ENCODE results near the gene RAB11FIP4.
A peak's percentile ranks its signal among the peaks of the same experiment; 100 is the strongest.

The RAB11FIP4 gene

DNA sequence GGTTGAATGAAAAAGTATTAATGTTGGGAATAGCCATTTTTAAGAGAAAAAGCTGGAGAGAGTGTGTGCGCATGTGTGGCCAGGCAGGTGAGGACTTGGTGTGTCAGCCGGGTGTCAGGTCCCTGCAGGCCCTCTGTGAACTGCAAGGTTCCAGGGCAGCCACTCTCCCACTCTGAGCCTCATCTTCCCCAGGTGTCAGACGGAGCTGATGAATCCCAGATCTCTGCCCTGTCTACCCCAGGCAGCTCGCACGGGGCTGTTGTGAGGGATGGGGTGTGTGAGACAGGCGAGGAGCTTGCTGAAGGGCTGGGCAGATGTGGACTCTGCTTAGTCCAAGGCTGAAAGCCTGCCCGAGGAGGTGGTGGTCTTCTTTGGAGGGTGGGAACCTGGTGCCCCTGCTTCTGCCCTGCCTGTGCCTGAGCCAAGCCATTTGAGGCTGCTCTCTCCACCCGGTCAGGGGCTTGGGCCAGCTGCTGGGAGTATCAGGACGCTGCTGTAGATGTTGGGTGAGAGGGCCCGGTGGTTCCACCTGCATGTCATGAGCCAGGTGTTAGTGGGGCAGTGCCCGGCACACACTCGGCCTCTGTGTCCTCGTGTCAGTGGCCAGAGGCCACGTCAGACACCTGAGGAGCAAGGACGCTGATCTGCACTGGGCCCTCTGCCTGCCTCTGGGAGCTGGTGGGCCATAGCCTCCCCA is 122.4 kb downstream of the RAB11FIP4 start:
- TF ChIP-seq, protein P1, sequence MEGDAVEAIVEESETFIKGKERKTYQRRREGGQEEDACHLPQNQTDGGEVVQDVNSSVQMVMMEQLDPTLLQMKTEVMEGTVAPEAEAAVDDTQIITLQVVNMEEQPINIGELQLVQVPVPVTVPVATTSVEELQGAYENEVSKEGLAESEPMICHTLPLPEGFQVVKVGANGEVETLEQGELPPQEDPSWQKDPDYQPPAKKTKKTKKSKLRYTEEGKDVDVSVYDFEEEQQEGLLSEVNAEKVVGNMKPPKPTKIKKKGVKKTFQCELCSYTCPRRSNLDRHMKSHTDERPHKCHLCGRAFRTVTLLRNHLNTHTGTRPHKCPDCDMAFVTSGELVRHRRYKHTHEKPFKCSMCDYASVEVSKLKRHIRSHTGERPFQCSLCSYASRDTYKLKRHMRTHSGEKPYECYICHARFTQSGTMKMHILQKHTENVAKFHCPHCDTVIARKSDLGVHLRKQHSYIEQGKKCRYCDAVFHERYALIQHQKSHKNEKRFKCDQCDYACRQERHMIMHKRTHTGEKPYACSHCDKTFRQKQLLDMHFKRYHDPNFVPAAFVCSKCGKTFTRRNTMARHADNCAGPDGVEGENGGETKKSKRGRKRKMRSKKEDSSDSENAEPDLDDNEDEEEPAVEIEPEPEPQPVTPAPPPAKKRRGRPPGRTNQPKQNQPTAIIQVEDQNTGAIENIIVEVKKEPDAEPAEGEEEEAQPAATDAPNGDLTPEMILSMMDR (IDR thresholded peaks at IDR 0.05; ENCODE audit: borderline replicate concordance, insufficient read depth, low read depth, low read length) = no peak
- no peak overlapping the region for H3K4me3 ChIP-seq (ENCODE audit: low read depth, low read length)

DNA sequence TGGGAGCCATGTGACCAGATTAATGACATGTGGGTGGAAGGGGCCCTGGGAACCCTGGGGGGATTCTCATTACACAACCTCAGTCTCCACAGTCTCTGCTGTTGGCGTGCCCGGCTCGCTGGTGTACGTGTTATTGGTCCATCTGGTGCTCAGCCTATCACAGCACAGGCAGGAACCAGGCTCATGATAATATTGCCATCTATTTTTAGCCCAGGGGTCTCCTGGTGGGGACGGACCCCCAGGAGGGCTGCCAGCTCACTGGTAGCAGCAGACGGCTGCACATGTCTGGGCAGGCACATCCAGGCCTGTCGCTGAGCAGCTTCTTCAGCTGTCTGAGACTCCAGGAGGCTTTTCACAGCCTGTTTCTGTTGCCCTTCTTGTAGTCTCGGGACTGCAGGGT is 123.8 kb downstream of the RAB11FIP4 start:
- H3K4me3 ChIP-seq (ENCODE audit: low read depth, low read length) = no peak overlapping the region
- TF ChIP-seq, protein P1 (IDR thresholded peaks at IDR 0.05; ENCODE audit: borderline replicate concordance, insufficient read depth, low read depth, low read length) = no peak

DNA sequence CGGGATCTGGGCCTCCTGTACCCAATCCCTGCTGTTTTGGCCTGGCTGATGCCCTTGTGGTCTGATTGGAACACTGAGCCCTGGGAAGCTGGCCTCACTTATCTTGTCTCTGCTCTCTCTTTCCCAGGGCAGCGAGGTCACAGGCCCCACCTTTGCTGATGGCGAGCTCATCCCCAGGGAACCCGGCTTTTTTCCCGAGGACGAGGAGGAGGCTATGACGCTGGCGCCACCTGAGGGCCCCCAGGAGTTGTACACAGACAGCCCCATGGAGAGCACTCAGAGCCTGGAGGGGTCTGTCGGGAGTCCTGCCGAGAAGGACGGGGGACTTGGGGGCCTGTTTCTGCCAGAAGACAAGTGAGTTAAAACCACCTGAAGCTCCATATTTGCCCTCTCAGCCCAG is 126.0 kb downstream of the RAB11FIP4 start:
- no peak overlapping the region for H3K4me3 ChIP-seq (ENCODE audit: low read depth, low read length)
- TF ChIP-seq, protein P1 (IDR thresholded peaks at IDR 0.05; ENCODE audit: borderline replicate concordance, insufficient read depth, low read depth, low read length) = peak; percentile 42

DNA sequence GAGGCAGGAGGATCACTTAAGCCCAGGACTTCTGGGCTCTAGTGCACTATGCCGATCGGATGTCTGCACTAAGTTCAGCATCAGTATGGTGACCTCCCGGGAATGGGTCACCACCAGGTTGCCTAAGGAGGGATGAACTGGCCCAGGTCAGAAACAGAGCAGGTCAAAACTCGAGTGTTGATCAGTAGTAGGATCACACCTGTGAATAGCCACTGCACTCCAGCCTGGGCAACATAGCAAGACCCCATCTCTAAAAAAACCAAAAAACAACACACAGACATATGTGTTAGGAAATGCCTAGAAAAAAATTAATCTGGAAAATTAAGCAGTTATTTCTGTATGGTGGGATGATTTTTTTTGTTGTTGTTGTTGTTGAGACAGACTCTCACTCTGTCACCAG is 127.0 kb downstream of the RAB11FIP4 start:
- TF ChIP-seq, protein P1 (IDR thresholded peaks at IDR 0.05; ENCODE audit: borderline replicate concordance, insufficient read depth, low read depth, low read length) = no peak
- H3K4me3 ChIP-seq (ENCODE audit: low read depth, low read length) = no peak overlapping the region

DNA sequence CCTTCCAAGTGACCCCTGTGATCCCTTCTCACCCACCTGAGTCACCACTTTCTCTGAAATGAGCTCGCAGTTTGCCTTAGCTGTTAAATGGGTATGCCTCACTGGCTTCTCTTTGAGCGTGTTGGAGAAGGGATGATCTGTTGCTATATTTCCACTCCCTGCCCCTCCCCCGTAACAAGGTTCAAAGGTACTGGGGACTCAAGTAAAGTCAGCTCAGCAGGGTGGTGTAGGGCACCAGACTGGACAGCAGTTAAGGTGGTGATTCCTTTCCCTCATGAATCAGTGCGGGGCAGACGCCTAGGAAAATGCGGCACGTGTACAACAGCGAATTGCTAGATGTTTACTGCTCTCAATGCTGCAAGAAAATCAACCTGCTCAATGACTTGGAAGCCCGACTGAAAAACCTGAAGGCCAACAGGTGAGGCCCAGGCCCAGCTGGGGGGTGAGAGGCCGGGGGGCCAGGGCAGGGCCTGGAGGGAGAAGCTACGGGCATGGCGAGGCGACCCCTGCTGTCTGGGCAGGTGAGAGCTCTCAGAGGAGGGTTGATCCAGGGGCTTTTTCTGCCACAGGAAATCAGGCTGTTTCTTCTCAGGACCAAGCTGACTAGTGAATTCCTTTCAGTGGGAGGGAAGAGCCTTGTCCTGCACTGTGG is 130.3 kb downstream of the RAB11FIP4 start:
- H3K4me3 ChIP-seq (ENCODE audit: low read depth, low read length) = no peak overlapping the region
- TF ChIP-seq, protein P1 (IDR thresholded peaks at IDR 0.05; ENCODE audit: borderline replicate concordance, insufficient read depth, low read depth, low read length) = no peak

DNA sequence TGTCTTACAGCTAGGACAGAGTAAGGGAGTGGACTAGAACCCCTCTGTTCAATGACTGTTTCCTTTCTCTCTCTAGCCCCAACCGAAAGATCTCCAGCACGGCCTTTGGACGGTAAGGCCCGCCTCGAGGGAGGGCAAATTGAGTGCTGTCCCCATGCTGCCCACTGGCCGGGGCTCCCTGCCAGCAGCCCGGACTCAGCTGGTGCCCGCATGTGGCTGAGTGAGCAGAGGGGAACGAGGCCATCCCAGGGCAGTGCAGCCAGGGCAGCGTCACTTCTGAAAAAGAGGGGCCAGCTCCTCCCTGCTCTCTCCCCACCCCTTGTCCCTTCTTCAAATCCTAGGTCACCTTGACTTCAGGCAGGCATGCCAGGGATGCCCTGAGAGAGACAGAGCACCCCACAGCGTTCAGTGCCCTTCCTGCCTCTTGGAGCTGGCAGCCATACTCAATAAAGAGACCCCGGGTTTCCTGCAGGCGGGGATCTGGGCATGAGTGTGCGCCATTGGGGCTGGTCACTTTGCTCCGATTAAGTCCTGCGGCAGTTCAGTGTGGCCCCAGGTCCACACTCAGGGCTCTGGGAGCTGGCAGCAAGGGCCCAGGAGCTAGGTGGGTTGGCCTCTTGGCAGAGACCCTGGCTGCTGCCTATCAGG is 130.9 kb downstream of the RAB11FIP4 start:
- H3K4me3 ChIP-seq (ENCODE audit: low read depth, low read length) = no peak overlapping the region
- TF ChIP-seq, protein P1 (IDR thresholded peaks at IDR 0.05; ENCODE audit: borderline replicate concordance, insufficient read depth, low read depth, low read length) = no peak

Data from GM12875 (cell line).